Cardiac fibroblast (primary cell): ENCODE measurements around the gene MUCL1.
A peak's percentile ranks its signal among the peaks of the same experiment; 100 is the strongest.

Source experiments
- DNase-seq, 2 donors: peaks; one replicate each; pipeline versions ENCODE4 v3.0.0 to v3.0.0-alpha.2; 2010; ENCODE audit warnings: low read depth in 2 of 2
- H3K4me3 ChIP-seq, 2 donors: replicated peaks in 1 of 2; 1 replicate in 1 of 2; 2 replicates in 1 of 2; pipeline ENCODE4 v1.5.1; 2011; ENCODE audit warnings: low read depth in 2 of 2, low read length in 2 of 2, mild to moderate bottlenecking in 2 of 2, moderate library complexity in 1 of 2
- CTCF ChIP-seq: IDR thresholded peaks from one replicate; pipeline ENCODE4 v1.5.1; 2011; ENCODE audit warnings: low read depth, mild to moderate bottlenecking, low read length, inconsistent platforms

Gene MUCL1

GRCh38 chr12:54865683-54866324 is 11.5 kb downstream of the MUCL1 start:
- DNase-seq = no peak
- H3K4me3 ChIP-seq = no peak overlapping the region
- TF ChIP-seq CTCF = no peak

GRCh38 chr12:54868690-54869089 is 14.4 kb downstream of the MUCL1 start:
- no peak overlapping the region for H3K4me3 ChIP-seq
- no peak for DNase-seq
- TF ChIP-seq CTCF = no peak

GRCh38 chr12:54870048-54870447 is 15.7 kb downstream of the MUCL1 start:
- no peak for TF ChIP-seq CTCF
- DNase-seq = no peak
- H3K4me3 ChIP-seq = no peak overlapping the region

- TF ChIP-seq CTCF = no peak
- no peak for DNase-seq
- no peak overlapping the region for H3K4me3 ChIP-seq
These were observed 16.3 kb downstream of the MUCL1 start for GRCh38 chr12:54870617-54871016.

- no peak overlapping the region for H3K4me3 ChIP-seq
- DNase-seq = peak; percentile 1 to 73
- TF ChIP-seq CTCF = no peak
These were observed 24.8 kb downstream of the MUCL1 start for GRCh38 chr12:54879150-54879549.

GRCh38 chr12:54879579-54879978 is 25.3 kb downstream of the MUCL1 start:
- peak in 1 of 2 donors; percentile 35 for DNase-seq

More at GRCh38 chr12:54879579-54879978, 25.3 kb downstream of the MUCL1 start:
- no peak for TF ChIP-seq CTCF
- no peak overlapping the region for H3K4me3 ChIP-seq
